ENCODE data around the gene TMEM52B.

TMEM52B gene

DNA sequence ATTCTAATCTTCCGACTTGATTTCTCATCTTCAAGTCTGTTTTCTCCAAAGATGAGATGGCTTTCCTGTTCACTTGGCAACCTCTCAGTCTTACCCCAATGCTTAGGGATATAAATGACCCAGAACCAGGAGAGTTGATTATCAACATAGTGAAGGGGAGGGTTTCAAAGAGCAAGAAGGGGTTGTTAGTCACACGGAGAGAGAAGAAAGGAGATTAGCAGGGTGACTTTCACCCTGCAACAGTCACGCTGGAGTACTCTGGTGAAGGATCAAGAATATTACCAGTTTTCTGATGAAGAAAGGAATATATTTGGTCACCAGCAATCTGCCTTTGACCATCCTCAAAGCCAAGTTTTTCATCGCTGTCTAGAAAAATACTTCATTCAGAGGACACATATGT lies at the start of gene TMEM52B:
TSS of gene TMEM52B (plus strand) at position 212 of the 400 bp plus-strand sequence. CDS start 543 bp downstream, outside the sequence.
- no peak for DNase-seq

DNA sequence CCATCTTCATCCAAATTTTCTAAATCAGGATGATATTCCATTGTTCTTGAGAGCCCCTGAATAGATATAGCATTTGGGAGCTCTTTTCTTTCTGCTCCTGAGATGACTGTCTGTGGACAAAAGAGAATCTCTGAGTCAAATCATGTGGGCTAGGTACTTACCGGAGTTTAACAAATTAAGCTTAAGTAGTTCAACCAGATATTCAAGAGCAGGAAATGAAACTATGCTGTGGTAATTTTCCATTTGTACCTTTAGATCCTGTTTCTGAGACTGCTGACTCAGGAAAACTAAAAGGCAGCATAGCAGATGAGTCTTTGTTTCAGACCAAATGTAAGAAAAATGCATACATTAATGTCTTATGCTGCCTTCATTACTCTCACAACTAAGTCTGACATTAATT lies 48.8 kb upstream of the TMEM52B start, which contains the start of gene CLEC7A:
TSS of gene CLEC7A (minus strand) at position 158 of the 400 bp plus-strand sequence. CDS start at position 41, 117 bp downstream.
- DNase-seq = no peak

GRCh38 chr12:10131111-10131690 lies 47.6 kb upstream of the TMEM52B start:
- no peak for DNase-seq

DNA sequence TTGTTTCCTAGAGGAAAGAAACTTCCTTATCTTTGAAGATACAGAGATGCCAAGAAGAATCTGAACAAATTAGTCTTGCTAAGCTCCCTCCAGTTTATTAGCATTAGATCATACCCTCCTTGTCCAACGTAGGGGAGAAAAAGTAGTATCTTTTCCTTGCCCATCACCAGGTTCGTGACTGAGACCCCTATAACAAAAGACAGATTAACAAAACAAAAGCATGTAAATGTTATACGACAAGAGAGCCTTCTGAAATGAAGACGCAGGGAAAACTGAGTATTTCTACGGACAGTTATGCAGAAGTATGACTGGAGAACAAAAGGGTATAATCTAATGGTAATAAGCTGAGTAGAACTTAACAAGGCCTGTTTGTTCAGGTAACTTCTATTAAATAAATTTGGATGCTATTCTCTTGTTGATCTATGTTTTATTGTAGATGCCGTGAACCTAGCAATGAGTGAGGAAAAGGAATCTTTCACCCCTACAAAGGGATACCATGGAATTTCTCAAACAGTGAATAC lies 45.9 kb upstream of the TMEM52B start:
- DNase-seq = no peak

GRCh38 chr12:10135126-10135525 lies 43.7 kb upstream of the TMEM52B start:
- DNase-seq = no peak

DNA sequence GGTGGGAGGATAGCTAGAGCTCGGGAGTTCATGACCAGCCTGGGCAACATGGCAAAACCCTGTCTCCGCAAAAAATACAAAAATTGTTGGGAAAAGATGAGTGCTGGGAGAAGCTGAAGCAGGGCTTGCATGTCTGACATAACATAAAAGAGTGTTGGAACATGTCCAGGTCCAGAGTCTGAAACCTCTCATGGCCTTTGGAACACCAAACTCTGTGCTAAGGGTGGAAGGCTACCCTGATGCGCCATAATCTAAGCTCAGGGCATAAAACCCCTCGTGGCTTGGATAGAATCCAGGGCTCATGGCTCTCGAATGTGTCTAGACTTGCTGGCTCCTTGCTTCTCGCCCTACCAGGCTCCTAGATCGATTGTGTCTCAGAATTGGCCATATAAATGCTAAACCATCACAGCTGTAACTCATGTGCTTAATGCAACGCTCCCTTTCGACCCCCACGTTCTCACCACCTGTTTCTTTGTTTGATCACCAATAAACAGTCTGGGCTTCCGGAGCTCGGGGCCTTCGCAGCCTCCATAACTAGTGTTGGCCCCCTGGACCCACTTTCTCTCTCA lies 42.1 kb upstream of the TMEM52B start:
- DNase-seq = no peak

DNA sequence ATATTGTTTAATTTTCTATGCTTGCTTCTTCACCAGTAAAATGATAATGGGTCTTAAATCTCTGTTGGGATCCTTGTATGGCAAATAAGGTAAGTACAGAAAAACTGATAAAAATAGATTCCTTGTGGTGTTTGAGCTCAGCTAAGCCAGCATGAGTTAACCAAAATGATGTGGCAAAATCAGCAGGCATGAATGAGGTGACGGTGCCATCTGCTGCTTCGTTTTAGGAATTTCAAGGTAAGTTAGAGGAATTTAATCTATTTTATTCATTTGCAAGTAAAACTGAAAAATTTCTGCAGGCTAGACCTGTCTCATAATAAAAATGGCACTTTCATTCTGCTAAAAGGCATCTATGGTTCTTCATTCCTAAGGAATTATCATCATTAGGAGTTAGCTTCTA lies 38.8 kb upstream of the TMEM52B start:
- DNase-seq = peak in 1 of 2 experiments; percentile 4

GRCh38 chr12:10142976-10143589 lies 35.7 kb upstream of the TMEM52B start:
- DNase-seq = no peak

- DNase-seq = no peak
Measured at GRCh38 chr12:10147714-10148403, 31.0 kb upstream of the TMEM52B start.

DNA sequence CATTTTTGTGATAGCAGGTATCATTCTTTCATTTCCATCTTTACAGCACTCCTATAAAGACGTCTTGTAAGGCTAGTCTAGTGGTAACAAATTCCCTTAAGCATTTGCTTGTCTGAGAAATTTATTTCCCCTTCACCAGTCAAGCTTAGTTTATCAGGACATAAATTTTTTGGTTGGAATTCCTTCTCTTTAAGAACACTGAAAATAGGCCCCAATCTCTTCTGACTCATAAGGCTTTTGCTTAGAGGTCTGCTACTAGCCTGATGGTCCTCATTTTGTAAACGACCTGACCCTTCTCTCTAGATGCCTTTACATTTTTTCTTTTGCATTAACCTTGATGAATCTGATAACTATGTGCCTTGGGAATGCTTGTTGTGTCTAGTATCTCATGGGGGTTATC lies 27.2 kb upstream of the TMEM52B start:
- DNase-seq = no peak

- DNase-seq = peak in 1 of 2 experiments; percentile 22
Measured at GRCh38 chr12:10153271-10154144, 25.3 kb upstream of the TMEM52B start.

- no peak for DNase-seq
Measured at GRCh38 chr12:10154145-10154496, 24.7 kb upstream of the TMEM52B start.

- no peak for DNase-seq
Measured at GRCh38 chr12:10155966-10156365, 22.9 kb upstream of the TMEM52B start.

GRCh38 chr12:10158406-10158805 lies 20.4 kb upstream of the TMEM52B start:
- DNase-seq = no peak

GRCh38 chr12:10159280-10159679 lies 19.6 kb upstream of the TMEM52B start:
- DNase-seq = no peak

DNA sequence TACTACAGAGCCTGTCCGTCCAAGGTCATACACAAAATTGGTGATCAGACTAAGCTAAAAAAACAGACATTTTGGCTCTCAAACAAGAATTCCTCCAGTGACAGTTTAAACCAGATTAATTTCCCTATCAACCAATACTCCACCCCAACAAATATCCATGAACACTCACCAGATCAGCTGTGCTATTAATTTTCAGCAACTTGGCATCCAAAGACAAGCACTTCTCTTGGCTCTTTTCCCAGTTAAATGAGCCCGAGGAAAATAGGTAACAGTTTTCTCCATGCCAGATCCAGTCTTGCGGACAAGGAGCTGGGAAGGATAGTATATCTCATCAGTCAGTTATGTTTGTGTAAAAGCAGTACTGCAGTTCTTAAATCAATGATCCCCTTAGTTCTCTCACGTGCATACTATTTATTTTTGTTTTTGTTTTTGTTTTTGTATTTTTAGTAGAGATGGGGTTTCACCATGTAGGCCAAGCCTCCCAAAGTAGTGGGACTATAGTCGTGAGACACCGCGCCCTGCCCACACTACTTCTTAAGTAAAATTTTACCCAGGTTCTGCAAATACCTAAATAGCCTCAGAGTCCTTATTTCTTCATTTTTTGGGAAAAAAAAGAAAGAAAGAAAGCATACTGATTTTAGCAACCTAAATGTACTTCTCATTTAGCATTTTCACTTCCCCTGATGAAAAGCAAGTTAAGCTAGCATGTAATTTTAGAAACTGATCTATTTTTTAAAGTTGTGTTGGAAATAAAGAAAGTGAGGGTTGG lies 18.0 kb upstream of the TMEM52B start:
- no peak for DNase-seq

DNA sequence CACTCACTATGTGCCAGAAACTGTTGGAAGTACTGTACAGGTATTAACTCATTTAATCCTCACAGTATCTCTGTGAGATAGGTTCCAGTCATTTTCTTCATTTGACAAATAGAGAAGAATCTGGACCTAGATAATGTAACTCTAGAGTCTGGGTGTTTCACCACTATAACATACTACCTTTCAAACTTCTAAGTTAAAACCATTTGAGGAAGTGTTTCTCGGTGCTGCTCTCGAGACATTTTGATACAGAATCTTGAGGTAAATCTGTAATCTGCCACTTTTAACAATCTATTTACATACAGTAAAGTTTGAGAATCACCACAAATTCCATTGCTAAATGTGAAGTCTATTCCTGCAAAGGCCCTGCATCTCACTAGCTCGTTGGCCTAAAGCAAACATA lies 15.7 kb upstream of the TMEM52B start:
- no peak for DNase-seq

- DNase-seq = no peak
Measured at GRCh38 chr12:10165421-10165820, 13.4 kb upstream of the TMEM52B start.

- no peak for DNase-seq
Measured at GRCh38 chr12:10167599-10167998, 11.2 kb upstream of the TMEM52B start.

DNA sequence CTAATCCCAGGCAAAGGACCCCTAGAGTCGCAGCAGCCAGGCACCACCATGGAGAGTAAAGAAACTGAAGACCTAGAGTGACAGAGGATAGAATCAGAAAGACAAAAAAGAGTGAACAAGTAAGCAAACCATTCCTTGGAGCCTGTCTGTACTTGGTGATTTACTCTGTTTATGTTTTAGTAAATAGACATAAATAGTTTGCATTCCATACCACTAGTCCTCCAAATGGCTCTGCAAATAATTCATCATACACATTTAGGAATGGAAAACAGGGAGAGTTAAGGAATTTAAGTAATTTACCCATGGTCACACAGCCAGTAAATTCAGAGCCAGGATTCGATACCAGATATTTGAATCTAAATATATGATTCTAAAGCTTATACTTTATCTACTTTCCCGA lies 9.7 kb upstream of the TMEM52B start:
- DNase-seq = no peak

- DNase-seq = no peak
Measured at GRCh38 chr12:10170216-10170615, 8.6 kb upstream of the TMEM52B start.
